ENCODE data around the gene MAP3K3.
A peak's percentile ranks its signal among the peaks of the same experiment; 100 is the strongest.
"Not testable (repeated sequence)": the region's sequence is repeated elsewhere in the genome, so short reads cannot be mapped to it uniquely, and the experiment has no call there.

The MAP3K3 gene

GRCh38 chr17:63705657-63706056 lies 83.4 kb downstream of the MAP3K3 start:
- DNase-seq (ENCODE audit: low spot score) (no peak), FAIRE-seq (no peak)

DNA sequence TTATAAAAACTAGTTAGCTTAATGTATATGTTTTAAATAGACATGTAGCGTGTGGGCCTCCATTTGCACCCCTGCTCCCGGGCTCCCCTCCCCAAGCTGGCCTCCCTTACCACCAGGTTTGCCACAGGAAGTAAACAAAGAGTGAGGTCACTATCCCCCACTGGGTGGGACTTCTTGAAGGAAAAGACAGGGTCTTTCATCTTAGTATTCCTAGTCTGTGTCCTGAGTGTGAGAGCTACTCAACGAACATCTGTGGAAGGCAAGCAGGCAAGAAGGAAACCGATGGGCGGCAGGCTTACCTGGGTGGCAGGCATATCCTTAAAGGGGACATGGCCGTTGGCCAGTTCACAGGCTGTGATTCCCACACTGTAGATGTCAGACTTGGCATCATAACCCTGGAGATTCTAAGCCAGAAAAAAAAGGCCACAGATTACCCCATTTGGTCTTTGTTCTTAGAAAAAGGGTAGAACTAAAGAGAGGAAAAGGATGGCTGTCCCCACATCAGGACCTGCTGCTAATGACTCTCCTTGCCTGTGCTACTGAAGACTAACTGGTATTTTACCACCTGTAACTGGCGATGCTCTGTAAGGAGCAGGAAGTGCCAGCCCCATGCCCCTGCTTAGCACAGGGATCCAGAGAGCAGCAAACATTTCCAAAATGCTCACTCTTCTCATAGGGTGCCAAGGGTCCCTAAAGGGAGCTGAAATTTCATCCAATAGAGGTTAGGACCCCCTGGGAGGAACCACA lies 84.3 kb downstream of the MAP3K3 start:
- no peak for DNase-seq (ENCODE audit: low spot score)
- FAIRE-seq = no peak

DNA sequence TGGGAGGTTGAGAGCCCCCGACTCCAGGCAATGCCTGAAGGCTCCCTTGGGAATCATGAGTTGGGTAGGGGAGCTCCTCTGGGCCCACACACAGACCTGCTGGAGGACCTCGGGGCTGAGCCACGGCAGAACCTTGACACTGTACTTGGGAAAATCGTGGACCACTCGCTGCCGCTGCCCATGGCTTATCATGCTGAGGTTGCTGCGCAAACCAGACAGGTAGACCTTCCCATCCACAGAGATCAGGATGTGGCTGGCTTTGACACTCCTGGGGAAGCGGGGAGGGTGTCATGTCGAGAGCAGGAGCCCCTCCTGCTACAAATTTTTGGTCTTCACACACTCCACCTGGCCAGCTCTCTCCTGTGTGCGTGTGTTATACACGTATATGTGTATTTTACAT lies 84.9 kb downstream of the MAP3K3 start:
- FAIRE-seq (no peak), DNase-seq (ENCODE audit: low spot score) (no peak)

GRCh38 chr17:63709110-63709509 lies 86.9 kb downstream of the MAP3K3 start:
- DNase-seq (ENCODE audit: low spot score) = no peak
- FAIRE-seq = no peak

DNA sequence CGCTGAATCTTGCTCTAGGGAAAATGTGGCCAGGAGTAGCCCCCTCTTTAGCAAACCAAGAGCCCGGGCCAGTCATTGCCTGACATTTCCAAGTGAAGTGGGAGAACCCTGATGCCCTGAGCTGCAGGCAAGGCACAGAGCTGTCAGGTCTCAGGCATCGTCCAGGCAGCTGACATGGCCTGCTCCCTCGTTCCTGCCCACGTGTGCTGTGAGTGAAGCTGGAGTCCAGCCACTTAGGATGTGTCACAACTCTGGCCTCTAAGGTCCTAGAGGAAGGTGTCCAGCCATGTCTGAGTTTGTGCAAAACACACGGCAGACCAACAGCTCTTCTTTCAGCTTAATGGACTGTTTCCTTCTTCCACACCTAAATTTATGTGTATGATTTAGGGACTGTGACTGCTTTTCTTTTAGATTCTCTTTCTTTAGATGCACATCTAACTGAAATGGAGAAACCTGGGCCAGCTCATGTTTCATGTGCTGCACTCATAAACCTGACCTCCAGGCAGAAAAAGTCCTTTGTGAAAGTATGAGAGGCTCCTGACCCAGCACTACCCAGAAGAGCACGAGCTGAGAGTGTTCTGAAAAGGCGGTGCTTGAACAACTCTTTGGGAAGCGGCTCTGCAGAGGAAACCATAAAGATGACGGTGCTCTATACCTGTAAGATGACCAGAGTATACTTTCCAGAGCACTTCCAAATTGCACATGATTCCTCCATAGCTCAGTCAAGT lies 92.5 kb downstream of the MAP3K3 start:
- DNase-seq (ENCODE audit: low spot score) (no peak), FAIRE-seq (no peak)

- FAIRE-seq = no peak
Observed at GRCh38 chr17:63716426-63716825, 94.2 kb downstream of the MAP3K3 start.

DNA sequence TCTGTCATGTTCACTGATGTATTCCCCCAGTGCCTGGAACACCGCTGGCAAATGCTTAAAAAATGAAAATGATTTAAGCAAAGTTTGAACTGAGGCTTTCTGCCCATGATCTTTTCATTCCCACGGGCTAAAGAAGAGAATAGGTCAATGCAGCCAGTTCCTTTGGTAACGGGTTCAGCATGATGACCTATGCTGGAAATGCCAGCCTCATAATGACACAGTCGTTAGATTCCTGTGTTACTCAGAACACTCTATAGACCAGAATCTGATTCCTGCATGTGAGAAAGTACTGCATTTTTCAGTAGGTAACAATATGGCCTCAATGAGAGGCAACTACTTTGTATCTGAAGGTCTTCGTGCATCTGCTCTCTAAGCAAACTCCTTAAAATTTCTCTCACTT lies 96.8 kb downstream of the MAP3K3 start:
- DNase-seq (ENCODE audit: low spot score) = no peak
- FAIRE-seq = no peak

More at GRCh38 chr17:63716426-63716825, 94.2 kb downstream of the MAP3K3 start:
- DNase-seq (ENCODE audit: low spot score) = no peak

DNA sequence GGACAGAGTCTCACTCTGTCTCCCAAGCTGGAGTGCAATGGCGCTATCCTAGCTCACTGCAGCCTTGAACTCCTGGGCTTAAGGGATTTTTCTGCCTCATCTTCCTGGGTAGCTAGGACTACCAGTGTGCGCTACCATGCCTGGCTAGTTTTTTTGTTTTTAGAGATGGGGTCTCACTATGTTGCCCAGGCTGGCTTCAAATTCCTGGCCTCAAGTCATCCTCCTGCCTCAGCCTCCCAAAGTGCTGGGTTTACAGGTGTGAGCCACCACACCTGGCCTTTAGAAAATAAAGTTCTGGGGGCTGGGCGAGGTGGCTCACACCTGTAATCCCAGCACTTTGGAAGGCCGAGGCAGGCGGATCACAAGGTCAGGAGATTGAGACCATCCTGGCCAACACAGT lies 98.0 kb downstream of the MAP3K3 start:
- not testable (repeated sequence) for DNase-seq (ENCODE audit: low spot score); FAIRE-seq

DNA sequence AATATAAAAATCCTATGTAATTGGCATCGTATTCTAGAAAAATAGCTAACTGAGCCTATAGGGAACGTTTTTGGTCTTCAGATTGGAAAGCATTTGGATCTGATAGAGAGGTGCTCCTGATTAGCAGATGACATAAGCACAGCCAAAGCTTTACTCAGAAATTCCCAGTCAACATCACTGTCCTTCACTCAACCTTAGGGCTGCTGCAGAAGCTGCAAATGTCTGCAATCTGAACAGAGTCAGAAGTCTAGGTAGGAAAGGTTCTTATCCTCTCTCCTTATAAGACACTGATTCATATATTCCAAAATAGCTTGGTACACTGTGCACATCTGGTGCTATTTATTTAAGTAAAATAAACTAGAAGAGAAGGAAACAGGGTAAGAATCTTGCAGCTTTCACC lies 100.2 kb downstream of the MAP3K3 start:
- DNase-seq (ENCODE audit: low spot score) = no peak
- FAIRE-seq = no peak

- FAIRE-seq (no peak), DNase-seq (ENCODE audit: low spot score) (no peak)
Observed at GRCh38 chr17:63735691-63736090, 113.5 kb downstream of the MAP3K3 start.

DNA sequence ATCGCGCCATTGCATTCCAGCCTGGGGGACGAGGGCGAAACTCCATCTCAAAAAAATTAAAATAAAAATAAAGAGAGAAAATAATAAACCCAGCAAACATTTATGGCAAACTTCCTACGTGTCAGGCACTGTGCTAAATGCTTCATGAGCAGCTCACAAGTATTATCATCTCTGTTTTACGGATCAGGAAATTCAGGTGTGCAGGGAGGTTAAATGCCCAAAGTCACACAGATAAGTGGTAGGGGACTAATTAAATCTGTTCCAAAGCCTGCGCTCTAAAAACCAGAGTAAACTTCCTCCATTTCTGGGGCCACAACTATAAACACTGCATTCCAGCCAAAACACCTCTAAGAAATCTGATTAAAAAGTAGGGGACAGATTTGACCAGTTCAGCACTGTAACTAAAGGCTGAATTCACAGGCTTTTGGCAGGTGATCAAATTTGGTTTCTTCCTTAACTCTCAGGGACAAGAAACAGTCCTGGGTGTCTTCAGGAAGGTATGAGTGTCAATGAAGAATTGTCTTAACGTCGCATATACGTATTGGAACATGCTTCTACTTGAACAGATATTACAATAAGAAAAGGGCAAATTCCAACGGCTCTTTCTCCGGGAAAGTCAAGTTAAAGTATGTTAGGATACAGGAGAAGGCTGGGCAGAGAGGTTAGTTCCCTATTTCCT lies 118.4 kb downstream of the MAP3K3 start:
- no peak for DNase-seq (ENCODE audit: low spot score)
- FAIRE-seq = no peak

- no peak for FAIRE-seq
- no peak for DNase-seq (ENCODE audit: low spot score)
Observed at GRCh38 chr17:63741143-63741407, 118.9 kb downstream of the MAP3K3 start.

DNA sequence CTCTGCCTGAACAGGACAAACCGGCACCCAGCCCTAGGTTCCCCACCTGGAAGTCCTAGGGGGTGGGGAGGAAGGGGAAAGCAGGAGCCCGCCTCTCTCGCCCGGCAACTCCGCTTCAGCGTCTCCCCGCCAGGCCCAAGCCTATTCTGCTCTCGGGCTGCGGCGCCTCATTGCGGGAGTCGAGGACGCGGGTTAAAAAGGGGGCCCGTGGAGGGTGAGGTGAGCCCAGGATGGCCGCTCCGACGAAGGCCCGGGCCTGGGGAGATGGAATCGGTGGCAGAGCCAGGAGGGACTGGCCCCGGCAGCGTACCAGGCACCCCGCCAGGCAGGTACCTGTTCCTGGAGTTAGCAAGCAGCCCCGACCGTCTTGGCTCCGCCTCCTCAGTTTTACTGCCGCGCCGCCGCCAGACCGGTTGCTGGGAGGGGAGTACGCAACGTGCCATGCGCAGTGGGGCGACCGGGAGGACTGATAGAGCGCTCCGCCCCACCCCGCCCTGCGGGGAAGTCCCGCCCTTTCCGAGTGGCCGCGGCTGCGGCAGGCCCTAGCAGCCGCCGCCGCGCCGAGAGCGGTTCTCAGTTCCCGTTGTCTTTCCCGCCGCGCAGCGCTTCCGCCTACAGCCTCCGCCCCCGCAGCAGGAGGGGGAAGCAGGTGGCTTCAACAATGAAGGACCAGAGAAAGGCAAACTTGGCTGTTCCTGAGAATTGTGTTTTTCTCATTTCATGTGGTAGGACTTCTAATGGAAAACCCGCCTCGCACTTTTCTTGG lies 119.4 kb downstream of the MAP3K3 start, which contains the start of gene STRADA:
Gene STRADA (minus strand): TSS at position 392 of the 766 bp plus-strand sequence. CDS start 13,430 bp downstream, outside the sequence.
- FAIRE-seq = peak; percentile 68
- peak; percentile 96 for DNase-seq (ENCODE audit: low spot score)
